Fibroblast of mammary gland (primary cell): ENCODE results near the gene PSMD8.

Experiments
- DNase-seq: peaks from one replicate; pipeline ENCODE4 v3.0.0-alpha.2; 2010; ENCODE audit warnings: low read depth
- H3K4me3 ChIP-seq: 2 replicates; pipeline ENCODE4 v1.5.1; 2011; ENCODE audit warnings: low read depth, mild to moderate bottlenecking, low read length, moderate library complexity; ENCODE audit not compliant: control insufficient read depth
- TF ChIP-seq, protein P1 (sequence below): conservative IDR thresholded peaks from 2 replicates; pipeline ENCODE4 v1.5.1; 2011; ENCODE audit warnings: low read depth, low read length, inconsistent platforms; ENCODE audit not compliant: control insufficient read depth, insufficient read depth

PSMD8 gene

DNA sequence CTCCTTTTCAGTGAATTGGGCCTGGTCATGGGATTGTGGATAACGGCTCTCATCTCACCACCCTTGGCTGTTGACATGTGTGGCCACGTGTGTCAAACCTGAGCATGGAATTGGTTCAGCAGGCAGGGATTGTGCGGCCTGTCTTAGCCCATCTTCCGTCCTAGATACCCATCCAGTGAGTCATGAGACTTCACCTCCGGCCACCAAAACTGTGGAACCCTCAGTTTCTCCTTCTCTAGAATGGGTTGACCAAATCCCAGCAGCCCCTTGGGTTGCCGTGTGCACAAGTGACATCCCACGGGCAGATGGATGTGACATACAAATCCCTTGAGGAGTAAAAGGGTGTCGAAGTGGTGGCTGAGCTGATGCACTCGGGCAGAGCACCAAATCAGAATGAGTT lies 6.8 kb downstream of the PSMD8 start:
- no peak for DNase-seq
- no peak overlapping the region for H3K4me3 ChIP-seq
- TF ChIP-seq, protein P1, sequence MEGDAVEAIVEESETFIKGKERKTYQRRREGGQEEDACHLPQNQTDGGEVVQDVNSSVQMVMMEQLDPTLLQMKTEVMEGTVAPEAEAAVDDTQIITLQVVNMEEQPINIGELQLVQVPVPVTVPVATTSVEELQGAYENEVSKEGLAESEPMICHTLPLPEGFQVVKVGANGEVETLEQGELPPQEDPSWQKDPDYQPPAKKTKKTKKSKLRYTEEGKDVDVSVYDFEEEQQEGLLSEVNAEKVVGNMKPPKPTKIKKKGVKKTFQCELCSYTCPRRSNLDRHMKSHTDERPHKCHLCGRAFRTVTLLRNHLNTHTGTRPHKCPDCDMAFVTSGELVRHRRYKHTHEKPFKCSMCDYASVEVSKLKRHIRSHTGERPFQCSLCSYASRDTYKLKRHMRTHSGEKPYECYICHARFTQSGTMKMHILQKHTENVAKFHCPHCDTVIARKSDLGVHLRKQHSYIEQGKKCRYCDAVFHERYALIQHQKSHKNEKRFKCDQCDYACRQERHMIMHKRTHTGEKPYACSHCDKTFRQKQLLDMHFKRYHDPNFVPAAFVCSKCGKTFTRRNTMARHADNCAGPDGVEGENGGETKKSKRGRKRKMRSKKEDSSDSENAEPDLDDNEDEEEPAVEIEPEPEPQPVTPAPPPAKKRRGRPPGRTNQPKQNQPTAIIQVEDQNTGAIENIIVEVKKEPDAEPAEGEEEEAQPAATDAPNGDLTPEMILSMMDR, result no peak

DNA sequence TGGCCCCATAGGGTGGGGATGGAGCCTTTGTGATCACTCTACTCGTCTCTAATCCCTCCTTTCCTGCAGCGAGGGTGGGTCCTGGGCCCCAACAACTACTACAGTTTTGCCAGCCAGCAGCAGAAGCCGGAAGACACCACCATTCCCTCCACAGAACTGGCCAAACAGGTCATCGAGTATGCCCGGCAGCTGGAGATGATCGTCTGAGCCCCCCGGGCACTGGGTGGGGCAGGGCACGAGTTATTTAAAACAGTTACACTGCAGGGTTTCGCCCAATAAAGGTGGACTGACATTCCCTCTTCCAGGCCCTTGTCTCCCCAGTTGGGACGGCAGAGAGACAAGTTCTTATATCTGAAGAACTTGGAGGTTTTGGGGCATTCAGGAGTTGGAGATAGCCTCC lies 8.8 kb downstream of the PSMD8 start:
- no peak for DNase-seq
- TF ChIP-seq, protein P1, result no peak

DNA sequence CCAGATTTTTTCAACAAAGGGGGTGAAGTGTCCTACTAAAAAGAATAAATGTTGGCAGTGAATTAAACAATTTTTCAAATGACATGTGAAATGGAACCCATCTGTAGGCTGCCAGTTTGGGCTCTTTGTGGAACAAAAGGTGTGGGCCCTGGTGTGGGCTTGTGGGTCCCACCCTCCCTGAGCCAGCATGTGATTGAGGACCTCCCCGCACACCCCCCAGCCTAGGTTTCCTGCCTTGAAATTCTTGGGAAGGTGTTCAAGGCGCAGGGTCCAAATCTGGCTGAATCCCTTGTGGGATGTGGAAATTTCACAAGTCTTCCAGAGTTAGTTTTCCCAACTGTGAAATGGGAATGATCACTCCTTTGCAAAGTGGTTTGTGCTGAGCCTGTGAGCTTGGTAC lies 9.4 kb downstream of the PSMD8 start:
- TF ChIP-seq, protein P1, result no peak
- H3K4me3 ChIP-seq, result no peak overlapping the region
- no peak for DNase-seq

More for the DNA sequence above, 8.8 kb downstream of the PSMD8 start:
- H3K4me3 ChIP-seq, result no peak overlapping the region

DNA sequence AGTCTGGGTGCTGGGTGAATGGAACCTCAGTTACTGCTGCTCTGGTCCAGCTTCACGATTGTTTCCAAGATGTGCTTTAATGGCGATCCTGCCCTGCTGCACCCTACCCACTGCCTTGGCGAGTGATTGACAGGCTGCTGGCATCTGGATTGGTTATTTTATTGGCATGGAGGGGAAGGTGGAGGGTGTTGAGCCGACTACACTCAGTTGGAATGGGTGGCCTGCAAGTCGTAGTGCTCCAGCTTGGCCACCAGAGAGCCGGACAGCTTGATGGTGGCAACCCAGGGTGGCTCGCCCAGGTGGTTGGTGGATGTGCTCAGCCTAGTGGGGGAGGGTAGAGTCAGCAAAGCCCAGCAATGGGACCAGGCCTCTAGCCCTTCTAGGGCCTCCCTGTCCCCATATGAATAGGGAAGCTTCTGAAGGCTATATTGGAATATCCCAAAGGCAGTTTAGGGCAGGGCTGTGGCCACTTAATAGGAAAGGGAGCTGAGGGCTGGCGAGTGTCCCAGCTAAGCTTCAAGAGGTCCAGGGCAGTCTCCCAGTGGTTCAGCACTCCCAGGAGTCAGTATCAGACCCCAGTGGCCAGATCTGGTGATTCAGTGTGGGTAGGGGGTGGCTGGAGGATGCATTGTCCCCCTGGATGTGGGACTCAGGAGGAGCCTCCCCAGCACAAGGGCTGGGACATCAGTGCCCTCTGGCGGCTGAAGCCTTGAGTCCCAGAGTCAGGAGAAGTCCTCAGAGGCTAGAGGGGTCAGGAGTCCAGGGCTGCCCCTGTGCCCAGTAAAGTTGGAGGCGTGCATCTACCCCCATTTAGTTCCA lies 10.0 kb downstream of the PSMD8 start:
- no peak for DNase-seq
- TF ChIP-seq, protein P1, result peak; percentile 26
- H3K4me3 ChIP-seq, result no peak overlapping the region

DNA sequence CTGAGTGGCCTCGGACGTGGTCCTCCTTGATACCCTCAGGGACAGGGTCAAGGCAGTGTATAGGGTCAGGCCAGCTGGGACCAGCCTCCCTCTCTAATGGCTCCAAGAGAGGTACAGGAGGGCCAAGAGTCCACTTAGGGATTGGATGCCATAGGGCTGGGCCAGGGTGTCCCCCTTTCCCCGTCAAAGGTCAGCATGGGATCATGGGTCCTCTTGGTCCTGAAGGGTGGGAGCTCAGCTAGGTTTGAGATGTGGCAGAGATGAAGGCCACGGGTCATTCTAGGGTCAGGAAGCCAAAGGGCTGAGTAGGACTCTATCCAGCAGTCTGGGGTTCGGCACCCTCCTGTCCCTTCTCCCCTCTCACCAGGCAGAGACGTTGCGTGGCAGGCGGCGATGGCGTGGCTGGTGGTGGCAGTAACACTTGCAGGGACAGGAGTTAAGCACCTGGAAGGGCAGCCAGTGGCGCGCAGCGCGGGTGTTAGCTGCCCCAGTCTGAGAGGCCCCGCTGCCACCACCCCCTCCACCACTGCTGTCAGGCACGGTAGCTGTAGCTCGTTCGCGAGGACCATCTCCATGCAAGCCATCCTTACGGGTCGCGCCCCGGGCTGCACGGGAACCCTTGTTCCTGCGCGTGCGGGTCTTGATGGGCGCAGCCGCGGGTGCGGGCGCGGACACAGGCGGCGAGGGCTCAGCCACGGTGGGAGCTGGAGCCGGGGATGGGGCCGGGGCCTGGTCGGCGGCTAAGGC lies 10.9 kb downstream of the PSMD8 start:
- TF ChIP-seq, protein P1, result no peak
- no peak overlapping the region for H3K4me3 ChIP-seq

DNA sequence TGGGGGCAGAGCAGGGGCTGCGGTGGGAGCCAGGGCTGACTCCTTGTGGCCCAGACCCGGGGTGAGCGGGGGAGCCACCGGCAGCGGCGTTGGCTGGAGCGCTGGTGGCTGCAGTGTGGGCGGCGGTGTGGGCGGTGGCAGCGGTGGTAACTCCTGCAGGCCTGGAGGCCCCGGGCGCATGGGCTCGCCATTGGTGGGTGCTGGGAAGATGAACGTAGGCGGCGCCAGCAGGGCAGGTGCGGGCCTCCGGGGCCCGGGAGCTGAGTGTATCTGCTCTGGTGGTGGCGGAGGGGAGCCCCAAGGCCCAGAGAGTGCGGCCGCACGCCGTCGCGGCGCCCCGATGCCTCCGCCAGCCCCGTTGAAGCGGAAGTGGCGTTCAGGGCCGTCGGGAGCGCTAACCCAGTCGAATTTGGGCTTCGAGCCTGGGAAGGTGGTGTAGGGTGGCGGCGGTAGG lies 11.5 kb downstream of the PSMD8 start:
- H3K4me3 ChIP-seq, result no peak overlapping the region
- TF ChIP-seq, protein P1, result no peak
- DNase-seq, result no peak

More for the DNA sequence above, 10.9 kb downstream of the PSMD8 start:
- no peak for DNase-seq
